ENCODE data around the gene LRP8. TPM values are rescaled to one million over a fixed set of nuclear protein-coding genes. Genes with fewer than 3 reads are reported as not detected.

LRP8 gene
- total and polyA plus RNA-seq, 2 experiments from 2014 or later, result 27.8 to 71.1 TPM

GRCh38 chr1:53196485-53197290 is 131.2 kb downstream of the LRP8 start, which contains the start of gene CPT2 (continued):
- no peak for TF ChIP-seq JUNB (IDR thresholded peaks at IDR 0.05; ENCODE audit: unreplicated experiment)
- TF ChIP-seq EZH2phosphoT487 (IDR thresholded peaks at IDR 0.05; ENCODE audit: unreplicated experiment), result no peak
- 0 out of 2 replicates have a peak, but pooled peaks have one; percentile 22 for TF ChIP-seq CREB1 (CRISPR knock-in tag; IDR thresholded peaks at IDR 0.05; ENCODE audit: low read depth)
- no peak for TF ChIP-seq STAT1 (IDR thresholded peaks at IDR 0.05; ENCODE audit: unreplicated experiment)
- peak; percentile 33; the same call in 1 of the 2 replicates for TF ChIP-seq ETS1 (IDR thresholded peaks at IDR 0.05)
- no peak for TF ChIP-seq NANOG (IDR thresholded peaks at IDR 0.05; ENCODE audit: borderline replicate concordance)
- TF ChIP-seq ZNF331 (CRISPR knock-in tag; IDR thresholded peaks at IDR 0.05; ENCODE audit: low read depth), result no peak
- no peak for TF ChIP-seq ZNF114 (CRISPR knock-in tag; IDR thresholded peaks at IDR 0.05)

GRCh38 chr1:53196017-53196484 is 131.8 kb downstream of the LRP8 start:
- ATAC-seq, result no peak
- Histone ChIP-seq H4K20me1 (replicated peaks; ENCODE audit: insufficient read depth) (no peaks in the 10 kb centered on the region), H3K9me2 (ENCODE audit: insufficient read depth) (no peaks in the 10 kb centered on the region), H3K4me2 (peak overlapping the region; percentile 54), H3F3A (replicated peaks; ENCODE audit: low read depth) (no peaks in the 10 kb centered on the region), H3K36me3 (ENCODE audit: insufficient read depth) (no peaks in the 10 kb centered on the region), H3K4me1 (ENCODE audit: insufficient read depth) (peaks cover 11% of the 10 kb centered on the region), H3K27me3 (ENCODE audit: insufficient read depth) (peaks cover 4% of the 10 kb centered on the region; the same call in 1 of the 2 replicates), H3K27ac (ENCODE audit: low read depth) (no peak overlapping the region), H2AFZ (peak overlapping the region; percentile 35), H3K4me3 (peak overlapping the region; percentile 94), H3K79me2 (replicated peaks; ENCODE audit: insufficient read depth) (peaks cover 8% of the 10 kb centered on the region)
- peaks cover 20% of the 10 kb centered on the region for H3K4me1 Mint-ChIP-seq
- no peak for TF ChIP-seq ZNF114 (CRISPR knock-in tag; IDR thresholded peaks at IDR 0.05)
- no peak for TF ChIP-seq STAT1 (IDR thresholded peaks at IDR 0.05; ENCODE audit: unreplicated experiment)
- TF ChIP-seq EZH2phosphoT487 (IDR thresholded peaks at IDR 0.05; ENCODE audit: unreplicated experiment), result no peak
- TF ChIP-seq CTCF (conservative IDR thresholded peaks at IDR 0.05; ENCODE audit: low read depth in 2 of 2), result no peak
- no peak for TF ChIP-seq POLR2AphosphoS5 (IDR thresholded peaks at IDR 0.05; ENCODE audit: low read depth)
- peaks cover 3% of the 10 kb centered on the region; the same call in 1 of the 3 replicates for H3K36me3 Mint-ChIP-seq (ENCODE audit: low read depth)
- H3K27me3 Mint-ChIP-seq (ENCODE audit: insufficient read depth, low read depth, poor library complexity), result peaks cover 17% of the 10 kb centered on the region
- peak overlapping the region; percentile 97 for H3K4me3 Mint-ChIP-seq
- 0 out of 2 replicates have a peak overlapping the region, but pooled peaks have one; percentile 73 for H3K27ac Mint-ChIP-seq
- no peak for DNase-seq (ENCODE audit: low spot score)
- H3K9me3 Mint-ChIP-seq, result no peaks in the 10 kb centered on the region; the same call in 1 of the 3 replicates
